GM15510 (cell line): ENCODE measurements around the gene ULK3.
A peak's percentile ranks its signal among the peaks of the same experiment; 100 is the strongest.

Experiments used
- POLR2A ChIP-seq: IDR thresholded peaks from 3 replicates; pipeline ENCODE4 v1.6.1; 2011; ENCODE audit warnings: borderline replicate concordance; ENCODE audit not compliant: insufficient read length; ENCODE audit errors: extremely low read depth

The ULK3 gene

GRCh38 chr15:74870436-74871215, 27.7 kb upstream of the ULK3 start:
- TF ChIP-seq POLR2A, result no peak

DNA sequence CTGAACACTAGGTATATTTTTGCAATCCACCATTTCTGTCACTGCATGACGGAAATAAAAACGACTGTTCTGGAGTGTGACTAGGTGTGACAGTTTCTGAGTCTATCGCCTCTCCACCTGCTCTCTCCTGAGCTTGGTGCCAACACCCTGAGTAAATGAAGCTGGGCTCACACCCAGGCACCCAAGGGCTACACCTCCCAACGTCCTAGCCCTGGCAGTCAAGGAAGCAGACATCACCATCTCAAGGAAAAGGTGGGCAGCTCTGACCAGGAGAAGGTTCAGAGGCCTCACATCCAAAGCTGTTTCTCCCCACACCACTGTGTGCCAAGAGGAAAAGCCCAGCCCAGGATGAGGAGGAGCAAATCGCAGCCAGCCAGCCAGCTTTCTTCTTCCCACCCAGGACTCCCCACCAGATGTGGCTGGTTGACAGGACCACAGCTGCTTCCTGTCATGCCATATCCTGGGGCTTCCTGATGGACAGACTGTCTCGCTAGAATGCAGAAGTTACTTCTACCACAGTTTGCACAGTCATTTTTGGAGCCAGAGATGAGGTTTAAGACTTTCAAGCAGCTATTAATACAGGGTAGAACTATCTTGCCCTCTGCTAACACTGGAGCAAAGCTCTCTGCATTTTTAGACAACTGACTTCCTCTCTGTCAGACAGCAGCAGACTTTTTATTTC, 26.9 kb upstream of the ULK3 start:
- TF ChIP-seq POLR2A, result peak; percentile 21

DNA sequence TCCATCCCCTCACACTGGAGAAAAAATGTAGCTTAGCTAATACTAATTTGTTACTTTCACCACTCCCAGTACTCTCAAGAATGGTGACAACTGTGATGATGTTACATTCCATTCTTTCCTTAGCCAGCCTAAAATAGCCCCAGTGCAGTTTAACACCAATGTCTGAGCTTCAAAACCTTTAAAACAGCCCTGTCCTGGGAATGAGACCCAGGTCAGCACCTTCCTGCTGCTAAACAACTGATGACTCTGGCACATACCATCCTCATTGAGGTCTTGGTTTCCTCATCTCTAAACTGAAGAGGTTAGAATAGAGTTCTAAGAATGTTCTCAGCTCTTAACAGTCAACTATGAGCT, 26.4 kb upstream of the ULK3 start:
- TF ChIP-seq POLR2A, result no peak

DNA sequence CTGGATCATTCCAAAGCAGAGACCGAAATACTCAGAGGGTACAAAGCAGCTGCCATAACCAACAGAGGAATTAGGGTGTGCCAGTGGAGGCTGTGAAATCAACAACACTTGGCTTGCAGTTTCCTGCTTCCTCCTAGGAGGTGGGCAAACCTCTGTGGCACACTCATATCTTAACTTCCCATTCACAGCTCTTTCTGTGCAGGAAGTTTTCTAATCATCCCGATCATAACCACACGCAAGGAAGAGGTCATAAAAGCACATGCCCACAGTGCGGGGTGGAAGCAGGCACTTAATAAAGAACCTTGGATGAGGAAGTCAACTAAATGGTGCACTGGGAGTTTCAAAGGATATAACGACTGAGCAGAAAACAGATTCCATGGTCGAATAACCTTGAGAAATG, 25.1 kb upstream of the ULK3 start:
- TF ChIP-seq POLR2A, result no peak

GRCh38 chr15:74867466-74868038, 24.6 kb upstream of the ULK3 start:
- no peak for TF ChIP-seq POLR2A

DNA sequence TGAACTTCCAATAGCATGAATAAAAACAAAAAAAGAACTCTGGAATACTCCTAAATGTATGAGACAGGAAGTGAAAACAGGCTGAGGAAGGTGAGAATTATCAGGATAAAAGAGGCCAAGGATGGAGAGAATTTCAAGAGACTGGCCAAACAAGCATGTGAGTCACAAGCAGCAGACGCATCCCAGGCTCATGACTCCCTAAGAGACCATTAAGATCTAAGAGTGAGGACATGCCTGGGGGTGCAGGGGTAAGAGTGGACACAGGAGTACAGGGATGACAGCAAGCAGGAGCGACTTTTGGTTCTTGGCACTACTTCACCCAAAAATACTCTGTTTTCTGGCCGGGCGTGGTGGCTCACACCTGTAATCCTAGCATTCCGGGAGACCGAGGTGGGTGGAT, 23.1 kb upstream of the ULK3 start:
- TF ChIP-seq POLR2A, result no peak

- TF ChIP-seq POLR2A, result no peak
Measured at GRCh38 chr15:74865316-74865715, 22.4 kb upstream of the ULK3 start.

DNA sequence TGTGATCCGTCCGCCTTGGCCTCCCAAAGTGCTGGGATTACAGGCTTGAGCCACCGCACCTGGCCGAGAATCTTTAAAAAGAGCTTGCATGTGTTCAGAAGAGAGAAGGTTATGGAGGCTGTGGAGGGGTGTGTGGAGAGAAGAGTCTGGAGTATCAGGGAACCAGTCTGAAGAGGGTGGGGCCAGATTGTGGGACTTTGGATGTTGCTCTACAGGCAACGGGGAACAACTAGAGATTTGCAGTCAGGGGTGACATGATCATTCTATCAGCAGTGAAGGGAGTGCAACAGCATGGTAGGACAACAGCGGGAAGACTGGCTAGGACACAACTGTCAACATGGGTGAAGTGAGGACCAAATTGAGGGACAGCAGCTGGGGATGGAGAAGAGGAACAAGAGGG, 21.3 kb upstream of the ULK3 start:
- TF ChIP-seq POLR2A, result no peak

- TF ChIP-seq POLR2A, result no peak
Measured at GRCh38 chr15:74863239-74864056, 20.5 kb upstream of the ULK3 start.

GRCh38 chr15:74858369-74858740, 15.4 kb upstream of the ULK3 start:
- no peak for TF ChIP-seq POLR2A

- no peak for TF ChIP-seq POLR2A
Measured at GRCh38 chr15:74857671-74858368, 14.9 kb upstream of the ULK3 start.

DNA sequence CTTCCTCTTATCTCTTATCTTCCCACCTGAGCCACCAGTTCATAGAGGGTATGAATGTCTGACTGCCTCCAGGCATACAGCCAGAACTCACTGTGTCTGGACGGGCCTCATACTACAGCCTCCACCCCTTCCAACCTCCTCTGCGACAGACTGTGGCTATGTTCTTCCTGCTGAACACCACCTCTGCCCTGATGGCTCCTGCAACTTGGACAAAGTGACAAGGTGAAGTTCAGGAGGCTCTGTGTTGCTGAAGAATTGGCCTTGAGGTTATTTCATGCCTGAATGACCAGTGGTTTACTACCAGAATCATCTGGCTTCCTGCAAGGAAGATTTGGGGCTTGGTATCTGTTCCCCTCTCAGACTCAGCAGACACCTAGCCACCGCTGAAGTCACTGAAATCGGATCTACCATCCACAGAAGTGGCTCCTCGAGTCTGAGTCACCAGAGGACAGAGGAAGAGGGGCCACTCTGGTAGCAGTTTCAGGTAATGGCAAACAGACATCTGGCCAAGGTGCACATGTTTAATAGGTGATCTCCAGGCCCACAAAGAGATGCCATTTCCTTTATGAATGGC, 14.2 kb upstream of the ULK3 start:
- no peak for TF ChIP-seq POLR2A

- no peak for TF ChIP-seq POLR2A
Measured at GRCh38 chr15:74856537-74856936, 13.6 kb upstream of the ULK3 start.

DNA sequence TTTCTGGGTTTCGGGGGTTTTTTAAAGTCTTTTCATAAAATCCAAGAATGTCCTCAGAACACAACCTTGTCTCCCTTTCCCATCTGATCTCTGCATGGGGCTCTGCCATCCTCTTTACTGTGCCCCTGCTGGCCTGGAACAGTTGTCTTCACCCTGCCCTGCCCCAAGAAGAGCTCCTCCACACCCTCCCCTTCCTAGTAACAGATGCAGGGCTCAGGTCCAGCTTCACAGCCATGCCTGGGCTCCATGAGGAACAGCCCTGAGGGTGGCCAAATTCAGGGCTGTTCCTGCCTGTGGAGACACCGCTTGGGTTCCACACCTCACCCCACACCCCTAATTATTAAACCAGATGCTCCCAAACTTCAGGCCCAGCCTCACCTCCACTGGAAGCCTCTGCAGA, 12.9 kb upstream of the ULK3 start:
- no peak for TF ChIP-seq POLR2A
